Left forelimb (tissue), 1 donor: ENCODE measurements around the gene AIPL1.

Source experiments
- DNase-seq: peaks from one replicate; pipeline ENCODE4 v3.0.0-alpha.2; 2018; ENCODE audit warnings: low spot score

Gene AIPL1

GRCh38 chr17:6413065-6413464, 21.9 kb downstream of the AIPL1 start:
- DNase-seq, result no peak

GRCh38 chr17:6408735-6409134, 26.2 kb downstream of the AIPL1 start:
- no peak for DNase-seq

GRCh38 chr17:6408276-6408675, 26.6 kb downstream of the AIPL1 start:
- DNase-seq, result no peak

DNA sequence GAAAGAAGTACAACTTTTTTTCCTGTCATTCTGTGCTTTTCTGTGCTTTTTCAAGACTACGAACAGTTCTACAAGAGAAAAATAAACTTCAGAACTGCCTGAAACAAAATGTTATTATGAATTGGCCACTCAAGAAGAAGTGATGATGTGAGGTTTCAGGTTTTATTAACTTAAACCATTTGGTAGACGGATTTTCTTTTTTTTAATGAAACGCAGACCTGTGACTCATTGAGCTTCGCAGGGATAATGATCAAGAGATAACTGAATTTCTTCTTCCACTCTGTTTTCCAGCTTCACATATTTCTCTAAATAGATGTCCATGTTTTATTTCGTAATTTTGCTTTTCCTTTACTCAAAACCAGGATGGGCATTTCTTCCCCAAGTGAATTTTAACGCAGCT, 32.7 kb downstream of the AIPL1 start:
- no peak for DNase-seq

DNA sequence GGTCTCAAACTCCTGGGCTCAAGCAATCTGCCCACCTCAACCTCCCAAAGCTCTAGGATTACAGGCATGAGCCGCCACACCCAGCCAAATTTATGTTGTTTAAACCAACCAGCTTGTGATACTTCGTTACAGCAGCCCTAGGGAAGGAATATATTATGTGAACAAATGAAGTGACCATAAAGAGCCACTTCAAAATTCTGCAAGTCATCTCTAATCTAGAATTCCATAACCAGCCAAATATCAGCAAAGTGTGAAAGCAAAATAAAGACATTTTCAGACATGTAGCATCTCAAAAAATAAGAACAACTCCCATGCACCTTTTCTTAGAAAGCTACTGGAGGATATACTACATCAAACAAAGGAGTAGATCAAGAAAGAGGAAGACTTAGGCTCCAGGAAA, 36.0 kb downstream of the AIPL1 start:
- no peak for DNase-seq

- DNase-seq, result no peak
These were observed 40.8 kb downstream of the AIPL1 start for GRCh38 chr17:6394055-6394606.

DNA sequence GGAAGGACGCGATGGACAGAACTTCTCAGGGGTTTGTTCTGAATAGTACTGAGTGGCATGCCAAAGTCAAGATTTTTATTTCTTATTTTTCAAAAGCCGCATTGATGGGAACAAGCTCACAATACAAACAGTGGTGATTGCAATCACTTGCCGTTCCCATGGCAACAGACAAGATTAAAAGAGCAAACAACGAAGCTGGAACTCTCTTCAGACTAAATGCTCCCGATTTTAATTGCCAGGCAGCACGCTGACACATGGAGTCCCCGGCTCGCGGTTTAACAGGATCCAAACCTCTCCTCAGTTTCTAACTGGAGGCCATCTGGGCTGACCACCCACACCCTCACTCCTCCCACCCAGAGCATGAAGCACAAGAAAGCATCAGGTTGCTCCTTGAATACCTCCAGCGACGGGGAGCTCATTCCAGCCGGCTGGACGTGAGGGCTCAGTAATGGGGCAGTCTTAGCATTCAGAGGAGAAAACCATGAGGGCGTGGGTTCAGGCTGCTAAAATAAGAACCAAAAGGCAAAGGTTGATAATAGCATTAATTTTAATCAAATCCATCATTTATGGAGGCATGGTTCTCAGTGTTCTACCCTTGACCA, 41.5 kb downstream of the AIPL1 start:
- no peak for DNase-seq

DNA sequence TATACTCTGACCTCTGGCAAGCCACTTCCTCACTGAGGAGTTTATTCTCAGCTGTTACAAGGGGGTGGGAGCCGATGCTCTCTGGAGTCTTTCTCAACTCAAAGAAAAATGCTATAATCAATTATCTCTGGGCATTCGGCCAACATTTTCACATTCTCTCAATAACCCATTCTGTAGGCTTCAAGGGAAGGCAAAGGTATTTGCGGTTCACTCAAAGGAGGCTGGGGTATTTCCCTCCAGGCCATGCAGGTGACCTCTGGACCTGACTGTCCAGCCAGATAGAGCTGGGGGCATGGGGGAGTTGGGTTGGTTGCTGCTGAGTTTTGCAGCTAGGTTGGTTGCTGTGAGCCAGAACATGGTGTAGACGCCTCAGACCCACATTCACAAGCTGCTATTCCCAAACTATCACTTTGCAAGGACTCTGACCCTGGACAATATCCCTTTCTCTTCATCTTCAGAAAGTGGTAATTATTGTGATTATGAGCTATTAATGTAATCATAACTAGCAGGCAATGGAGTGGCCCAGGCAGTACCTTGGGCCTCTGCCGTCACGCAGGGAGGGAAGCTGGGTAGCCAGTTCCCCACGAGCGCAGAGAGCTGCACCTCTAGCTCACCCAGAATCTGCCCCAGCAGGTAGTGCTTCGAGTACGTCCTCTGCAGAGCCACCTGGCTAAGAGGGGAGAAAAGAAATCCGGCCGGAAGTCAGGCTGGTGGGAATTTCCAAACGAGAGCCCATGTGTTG, 42.1 kb downstream of the AIPL1 start:
- DNase-seq, result no peak

DNA sequence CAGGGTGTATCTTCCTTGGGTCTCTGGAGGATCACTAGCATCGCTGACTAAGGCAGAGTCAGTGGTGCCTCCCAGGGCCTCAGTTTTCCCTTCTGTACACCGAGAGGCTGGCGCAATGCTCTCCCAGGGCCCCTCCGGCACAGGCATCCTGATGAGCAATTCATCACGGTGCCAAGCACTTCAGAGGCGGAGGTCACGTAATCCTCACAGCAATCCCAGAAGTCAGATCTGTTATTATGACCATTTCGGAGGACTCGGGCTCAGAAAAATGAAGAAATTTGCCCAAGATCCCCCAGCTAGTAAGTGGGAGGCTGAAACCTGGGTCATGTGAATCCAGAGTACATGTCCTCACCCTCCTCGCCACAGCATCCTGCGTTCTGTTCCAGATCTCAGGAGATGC, 46.5 kb downstream of the AIPL1 start:
- no peak for DNase-seq

GRCh38 chr17:6387858-6388257, 47.1 kb downstream of the AIPL1 start:
- DNase-seq, result no peak

DNA sequence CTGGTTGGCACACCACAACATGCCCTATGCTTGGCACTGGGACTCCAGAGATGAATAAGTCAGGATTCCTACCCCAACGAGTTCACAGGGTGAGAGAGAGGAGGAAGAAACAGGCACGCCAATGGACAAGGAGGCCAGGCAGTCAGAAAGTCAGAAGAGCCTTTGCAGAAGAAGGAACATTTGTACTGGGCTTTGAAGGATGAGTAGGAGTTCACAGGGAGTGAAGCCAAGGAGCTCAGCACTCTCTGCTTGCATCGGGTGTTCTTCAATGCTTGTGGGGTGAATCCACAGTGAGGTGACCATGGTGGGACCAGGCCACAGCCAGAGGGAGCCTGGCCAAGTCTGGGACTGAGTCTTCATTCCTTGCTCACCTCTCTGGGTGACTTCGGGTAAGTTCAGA, 47.5 kb downstream of the AIPL1 start:
- DNase-seq, result no peak

GRCh38 chr17:6386041-6386630, 48.8 kb downstream of the AIPL1 start:
- no peak for DNase-seq

- DNase-seq, result no peak
These were observed 50.4 kb downstream of the AIPL1 start for GRCh38 chr17:6384481-6384880.

- no peak for DNase-seq
These were observed 53.1 kb downstream of the AIPL1 start for GRCh38 chr17:6381526-6382465.

DNA sequence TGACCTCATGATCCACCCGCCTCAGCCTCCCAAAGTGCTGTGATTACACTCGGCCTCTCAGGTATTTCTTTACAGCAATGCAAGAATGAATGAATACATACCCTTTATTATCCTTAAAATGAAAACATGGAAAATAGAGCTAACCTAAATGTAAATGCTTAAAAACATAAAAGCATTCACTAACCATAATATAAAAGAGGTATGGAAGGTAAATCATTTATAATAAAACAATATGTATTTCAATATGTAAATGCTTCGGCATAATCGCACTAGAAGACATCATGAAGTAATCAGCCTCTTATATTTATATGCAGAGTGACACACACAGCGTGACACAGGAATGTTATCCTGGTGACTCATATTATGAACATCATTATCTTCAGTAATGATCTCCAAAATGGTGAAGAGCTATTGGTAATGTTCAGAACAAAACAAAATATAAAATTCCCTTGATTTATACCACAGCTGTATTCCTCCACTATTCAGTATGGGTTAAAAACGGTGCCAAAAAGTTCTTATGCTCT, 53.9 kb downstream of the AIPL1 start:
- no peak for DNase-seq

DNA sequence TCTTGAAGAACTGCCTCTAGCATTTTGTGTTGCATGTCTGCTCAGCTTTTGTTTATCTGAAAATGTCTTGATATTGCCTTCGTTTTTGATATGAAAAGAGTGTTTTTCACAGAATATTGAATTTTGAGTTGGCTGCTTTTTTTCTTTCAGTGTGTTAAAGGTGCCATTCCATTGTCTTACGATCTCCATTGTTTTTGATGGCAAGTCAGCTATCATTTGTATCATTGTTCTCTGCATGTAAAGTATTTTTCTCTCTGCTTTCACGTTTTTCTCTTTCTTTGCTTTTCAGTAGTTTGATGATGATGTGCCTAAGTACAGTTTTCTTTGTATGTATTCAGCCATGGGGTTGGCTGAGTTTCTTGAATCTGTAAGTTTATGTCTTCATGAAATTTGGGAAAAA, 57.0 kb downstream of the AIPL1 start:
- DNase-seq, result no peak

GRCh38 chr17:6376931-6377361, 58.0 kb downstream of the AIPL1 start:
- DNase-seq, result no peak

- no peak for DNase-seq
These were observed 60.1 kb downstream of the AIPL1 start for GRCh38 chr17:6374761-6375312.

- no peak for DNase-seq
These were observed 60.6 kb downstream of the AIPL1 start for GRCh38 chr17:6374271-6374691.
